CD4-positive, alpha-beta T cell treated with Interleukin-21 for 1 hour (primary cell): ENCODE results near the gene LAIR2.

Experiments used
- DNase-seq: peaks from one replicate; pipeline ENCODE4 v3.0.0-alpha.2; 2020

Gene LAIR2, protein sequence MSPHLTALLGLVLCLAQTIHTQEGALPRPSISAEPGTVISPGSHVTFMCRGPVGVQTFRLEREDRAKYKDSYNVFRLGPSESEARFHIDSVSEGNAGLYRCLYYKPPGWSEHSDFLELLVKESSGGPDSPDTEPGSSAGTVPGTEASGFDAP

DNA sequence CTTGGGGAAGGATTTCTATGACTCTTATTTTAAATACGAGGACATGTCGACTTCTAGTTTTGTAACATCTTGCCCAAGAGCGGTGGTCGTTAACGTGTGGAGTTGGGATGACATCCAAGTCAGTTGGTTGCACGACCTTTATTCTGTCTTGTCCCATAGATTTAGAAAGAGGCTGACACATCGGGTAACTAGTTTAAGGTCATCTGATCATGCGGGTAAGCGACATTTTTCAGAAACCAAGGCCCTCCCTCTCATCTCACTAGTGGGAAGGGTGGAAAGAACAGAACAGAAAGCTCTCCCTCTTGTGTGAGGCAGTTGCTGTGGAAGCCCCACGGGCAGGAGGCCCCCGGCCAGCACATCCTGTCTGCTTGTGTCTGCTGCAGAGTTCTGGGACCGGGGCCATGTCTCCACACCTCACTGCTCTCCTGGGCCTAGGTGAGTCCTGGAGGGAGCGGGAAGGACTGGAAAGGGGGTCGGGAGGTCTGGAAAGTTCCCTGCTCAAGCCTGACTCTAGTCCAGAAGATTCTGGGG lies at the start of gene LAIR2:
TSS of gene LAIR2 (plus strand) at position 314 of the 531 bp plus-strand sequence. CDS start at position 402, 88 bp downstream.
- DNase-seq: peak; percentile 11

DNA sequence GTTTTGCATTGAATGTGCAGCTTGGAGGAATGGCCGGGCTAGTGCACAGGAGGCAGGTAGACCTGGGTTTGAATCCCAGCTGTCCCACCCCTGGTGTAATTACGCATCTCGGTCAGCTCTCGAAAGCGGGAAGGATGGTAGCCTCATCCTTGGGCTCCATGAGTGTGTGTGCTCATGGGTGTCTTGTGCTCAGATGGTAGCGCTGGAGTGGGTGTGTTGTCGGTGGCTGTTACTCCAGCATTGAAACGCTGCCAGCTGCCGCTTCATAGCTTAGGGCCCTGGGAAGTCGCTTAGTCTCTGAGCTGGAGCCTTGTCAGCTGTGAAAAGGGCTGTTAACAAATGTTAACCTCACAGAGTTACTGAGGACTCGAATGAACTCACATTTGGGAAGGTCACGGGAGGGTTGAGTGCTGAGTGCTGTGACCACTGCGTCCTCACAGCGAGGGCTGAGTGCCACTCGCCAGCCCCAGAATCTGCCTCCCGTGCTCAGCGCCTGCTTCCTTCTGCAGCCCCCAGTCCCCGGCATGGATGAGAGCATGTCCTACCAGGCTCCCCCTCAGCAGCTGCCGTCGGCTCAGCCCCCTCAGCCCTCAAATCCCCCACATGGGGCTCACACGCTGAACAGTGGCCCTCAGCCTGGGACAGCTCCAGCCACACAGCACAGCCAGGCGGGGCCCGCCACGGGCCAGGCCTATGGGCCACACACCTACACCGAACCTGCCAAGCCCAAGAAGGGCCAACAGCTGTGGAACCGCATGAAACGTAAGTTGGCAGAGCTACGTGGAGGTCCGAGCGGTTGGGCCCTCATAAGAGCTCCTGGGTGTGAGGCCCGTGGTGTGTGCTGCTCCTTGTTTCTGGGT lies 48.5 kb upstream of the LAIR2 start:
- DNase-seq: no peak

DNA sequence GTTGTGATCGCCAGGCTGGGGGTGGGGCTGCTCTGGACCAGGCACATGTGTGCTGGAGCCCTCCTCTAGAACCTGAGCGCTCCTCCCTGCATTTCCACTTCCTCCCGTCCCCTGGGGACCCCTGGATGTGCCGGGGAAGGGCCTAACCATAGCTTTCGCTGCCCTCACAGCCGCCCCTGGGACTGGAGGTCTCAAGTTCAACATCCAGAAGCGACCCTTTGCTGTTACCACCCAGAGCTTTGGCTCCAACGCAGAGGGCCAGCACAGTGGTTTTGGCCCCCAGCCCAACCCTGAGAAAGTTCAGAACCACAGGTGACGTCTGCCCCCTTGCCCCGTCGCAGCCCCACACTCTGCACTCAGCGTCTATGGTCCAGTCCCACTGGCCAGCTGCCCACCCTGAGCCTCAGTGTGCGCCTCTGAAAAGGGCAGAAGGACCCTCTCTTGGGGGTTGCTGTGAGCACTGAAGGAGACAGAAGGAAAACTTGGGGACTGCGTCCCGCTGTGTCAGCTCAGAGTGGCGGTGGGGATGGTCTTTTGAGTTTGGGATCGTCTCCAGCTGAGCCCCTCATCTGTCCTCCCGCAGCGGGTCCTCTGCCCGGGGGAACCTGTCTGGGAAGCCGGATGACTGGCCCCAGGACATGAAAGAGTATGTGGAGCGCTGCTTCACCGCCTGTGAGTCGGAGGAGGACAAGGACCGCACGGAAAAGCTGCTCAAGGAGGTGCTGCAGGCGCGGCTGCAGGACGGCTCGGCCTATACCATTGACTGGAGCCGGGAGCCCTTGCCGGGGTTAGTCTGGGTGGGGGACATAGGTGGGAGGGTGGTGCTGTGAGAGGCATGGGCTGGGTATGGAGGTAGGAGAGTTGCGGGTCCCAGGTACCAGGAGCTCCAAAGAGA lies 47.6 kb upstream of the LAIR2 start:
- DNase-seq: no peak

DNA sequence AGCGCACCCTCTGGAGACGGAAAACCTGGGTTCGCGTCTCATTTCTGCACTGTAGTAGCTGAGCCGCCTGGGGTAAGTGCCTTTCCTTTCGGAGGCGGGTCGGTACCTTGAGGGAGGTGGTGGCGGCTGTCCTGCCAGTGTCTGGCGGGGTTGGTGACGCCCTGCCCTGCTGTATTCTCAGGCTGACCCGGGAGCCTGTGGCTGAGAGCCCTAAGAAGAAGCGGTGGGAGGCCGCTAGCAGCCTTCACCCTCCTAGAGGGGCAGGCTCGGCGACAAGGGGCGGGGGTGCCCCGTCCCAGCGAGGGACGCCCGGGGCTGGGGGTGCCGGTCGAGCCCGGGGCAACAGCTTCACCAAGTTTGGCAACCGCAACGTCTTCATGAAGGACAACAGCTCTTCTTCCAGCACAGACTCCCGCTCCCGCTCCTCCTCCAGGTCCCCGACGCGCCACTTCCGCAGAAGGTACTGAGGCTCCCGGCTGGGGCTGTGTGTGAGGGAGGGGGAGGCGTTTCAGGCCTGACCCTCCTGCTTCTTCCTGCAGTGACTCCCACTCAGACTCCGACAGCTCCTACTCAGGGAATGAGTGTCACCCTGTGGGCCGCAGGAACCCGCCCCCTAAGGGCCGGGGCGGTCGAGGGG lies 46.7 kb upstream of the LAIR2 start:
- DNase-seq: no peak

DNA sequence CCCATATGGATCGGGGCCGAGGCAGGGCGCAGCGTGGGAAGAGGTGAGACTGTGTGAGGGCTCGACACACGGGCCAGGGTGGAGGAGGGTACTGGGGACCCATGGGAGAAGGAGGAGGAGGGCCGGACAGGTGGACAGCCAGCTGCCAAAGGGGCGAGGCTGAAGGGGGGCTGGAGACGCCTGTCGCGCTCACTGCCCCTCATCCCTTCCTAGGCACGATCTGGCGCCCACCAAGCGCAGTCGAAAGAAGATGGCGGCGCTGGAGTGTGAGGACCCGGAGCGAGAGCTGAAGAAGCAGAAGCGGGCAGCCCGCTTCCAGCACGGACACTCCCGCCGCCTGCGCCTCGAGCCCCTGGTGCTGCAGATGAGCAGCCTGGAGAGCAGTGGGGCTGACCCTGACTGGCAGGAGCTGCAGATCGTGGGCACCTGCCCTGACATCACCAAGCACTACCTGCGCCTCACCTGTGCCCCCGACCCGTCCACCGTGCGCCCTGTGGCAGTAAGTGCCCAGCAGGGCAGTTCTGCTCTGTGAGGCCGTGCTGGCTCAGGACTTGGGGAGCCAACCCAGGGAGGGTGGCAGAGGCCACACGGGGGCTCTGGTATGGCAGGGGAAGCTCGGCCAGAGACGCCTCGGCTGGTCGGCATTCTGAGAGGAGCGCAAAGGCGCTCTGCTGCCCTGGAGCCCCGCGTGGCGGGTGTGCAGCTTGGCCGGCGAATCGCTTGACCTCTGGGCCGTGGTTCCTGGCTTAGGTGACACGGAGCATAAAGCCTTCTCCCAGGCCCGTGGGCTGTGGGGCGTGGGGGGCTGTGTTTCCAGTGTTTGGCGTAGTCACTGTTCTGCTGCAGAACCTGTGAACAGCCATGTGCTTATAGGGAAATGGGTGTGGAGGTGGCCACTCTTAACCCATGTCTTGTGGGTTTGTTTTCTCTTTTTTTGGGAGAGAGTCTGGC lies 45.9 kb upstream of the LAIR2 start:
- DNase-seq: no peak

DNA sequence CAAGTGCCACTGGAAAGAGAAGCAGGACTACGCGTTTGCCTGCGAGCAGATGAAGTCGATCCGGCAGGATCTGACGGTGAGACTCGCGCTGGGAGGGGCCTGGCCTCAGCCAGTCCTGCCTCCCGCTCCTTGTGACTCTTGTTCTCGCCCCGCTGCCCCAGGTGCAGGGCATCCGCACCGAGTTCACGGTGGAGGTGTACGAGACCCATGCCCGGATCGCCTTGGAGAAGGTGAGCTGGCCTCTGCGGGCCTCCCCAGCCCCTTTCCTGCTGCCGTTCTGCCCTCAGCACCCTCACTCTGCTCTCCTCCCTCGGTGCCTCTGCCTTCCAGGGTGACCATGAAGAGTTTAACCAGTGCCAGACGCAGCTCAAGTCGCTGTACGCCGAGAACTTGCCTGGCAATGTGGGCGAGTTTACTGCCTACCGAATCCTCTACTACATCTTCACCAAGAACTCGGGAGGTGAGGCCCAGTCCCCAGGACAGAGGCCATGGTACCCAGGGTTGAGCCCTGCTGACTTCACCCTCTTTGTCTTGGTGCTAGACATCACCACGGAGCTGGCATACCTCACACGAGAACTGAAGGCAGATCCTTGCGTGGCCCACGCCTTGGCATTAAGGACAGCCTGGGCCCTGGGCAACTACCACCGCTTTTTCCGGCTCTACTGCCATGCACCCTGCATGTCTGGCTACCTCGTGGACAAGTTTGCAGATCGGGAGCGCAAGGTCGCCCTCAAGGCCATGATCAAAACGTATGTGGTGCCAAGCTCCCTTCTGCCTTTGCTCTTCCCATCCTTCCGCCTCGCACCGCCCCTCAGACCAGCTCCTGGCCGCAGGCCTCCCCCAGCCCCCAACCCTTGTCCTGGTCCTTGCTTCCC lies 44.6 kb upstream of the LAIR2 start:
- DNase-seq: no peak

DNA sequence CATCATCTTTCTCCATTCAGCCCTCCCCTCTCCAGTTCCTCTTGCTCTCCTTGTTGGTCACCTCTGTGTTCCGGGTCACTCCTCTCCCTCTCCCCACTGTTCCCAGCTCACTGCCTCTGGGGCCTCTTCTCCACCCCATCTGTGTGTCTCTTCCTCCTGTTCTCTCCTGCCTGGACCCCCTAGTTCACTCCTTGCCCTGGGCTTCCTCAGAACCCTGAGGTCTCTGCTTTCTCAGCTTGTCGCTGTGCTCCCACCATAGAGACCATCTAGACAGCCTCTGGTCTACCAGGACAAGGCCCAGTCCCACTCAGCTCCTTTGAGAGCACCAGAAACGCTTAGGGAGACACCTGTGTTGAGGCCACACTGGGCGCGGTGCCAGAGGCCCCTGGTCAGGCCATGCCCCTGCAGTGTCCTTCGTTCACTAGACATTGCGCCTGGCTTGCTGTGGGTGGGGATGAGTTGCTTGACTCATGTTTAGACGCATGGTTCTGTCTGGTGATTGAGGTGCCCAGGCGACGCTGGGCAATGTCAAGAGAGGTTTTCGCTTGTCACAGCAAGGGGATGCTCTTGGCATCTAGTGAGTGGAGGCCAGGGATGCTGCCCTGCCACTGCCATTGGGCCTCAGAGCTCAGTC lies 43.9 kb upstream of the LAIR2 start:
- DNase-seq: no peak

DNA sequence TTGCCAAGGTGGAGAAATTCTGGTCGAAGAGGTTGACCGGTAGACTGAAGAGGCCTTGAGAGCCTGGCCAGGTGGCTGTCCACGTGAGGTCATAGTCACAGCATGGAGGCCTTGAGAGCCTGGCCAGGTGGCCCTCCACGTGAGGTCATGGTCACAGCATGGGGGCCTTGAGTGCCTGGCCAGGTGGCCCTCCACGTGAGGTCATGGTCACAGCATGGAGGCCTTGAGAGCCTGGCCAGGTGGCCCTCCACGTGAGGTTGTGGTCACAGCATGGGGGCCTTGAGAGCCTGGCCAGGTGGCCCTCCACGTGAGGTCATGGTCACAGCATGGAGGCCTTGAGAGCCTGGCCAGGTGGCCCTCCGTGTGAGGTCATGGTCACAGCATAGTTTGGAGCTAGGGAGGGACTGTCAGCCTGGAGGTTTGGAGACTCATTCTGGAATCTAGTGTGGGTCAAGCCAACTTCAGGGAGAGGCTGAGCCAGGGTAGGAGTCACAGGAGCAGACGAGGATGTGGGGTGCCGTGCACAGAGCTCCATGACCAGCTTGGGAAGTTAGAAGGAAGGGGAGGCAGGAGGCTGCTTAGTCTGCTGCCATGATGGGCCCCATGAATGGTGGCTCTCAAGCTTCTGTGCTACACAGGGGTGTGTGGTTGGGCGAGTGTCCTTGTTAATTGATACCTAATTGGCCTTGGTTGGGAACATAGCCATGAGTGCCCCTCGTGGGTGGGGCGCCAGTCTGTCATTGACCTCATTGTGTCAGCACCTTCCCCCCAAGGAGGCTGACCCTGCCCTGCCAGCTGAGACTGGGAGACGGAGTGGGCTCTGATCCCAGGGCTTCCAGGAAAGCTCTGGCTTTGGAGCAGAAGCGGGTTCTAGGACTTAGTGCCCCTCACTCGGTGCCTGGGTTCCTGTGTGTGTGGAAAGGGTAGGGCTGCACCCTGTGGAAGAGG lies 43.1 kb upstream of the LAIR2 start:
- DNase-seq: no peak

DNA sequence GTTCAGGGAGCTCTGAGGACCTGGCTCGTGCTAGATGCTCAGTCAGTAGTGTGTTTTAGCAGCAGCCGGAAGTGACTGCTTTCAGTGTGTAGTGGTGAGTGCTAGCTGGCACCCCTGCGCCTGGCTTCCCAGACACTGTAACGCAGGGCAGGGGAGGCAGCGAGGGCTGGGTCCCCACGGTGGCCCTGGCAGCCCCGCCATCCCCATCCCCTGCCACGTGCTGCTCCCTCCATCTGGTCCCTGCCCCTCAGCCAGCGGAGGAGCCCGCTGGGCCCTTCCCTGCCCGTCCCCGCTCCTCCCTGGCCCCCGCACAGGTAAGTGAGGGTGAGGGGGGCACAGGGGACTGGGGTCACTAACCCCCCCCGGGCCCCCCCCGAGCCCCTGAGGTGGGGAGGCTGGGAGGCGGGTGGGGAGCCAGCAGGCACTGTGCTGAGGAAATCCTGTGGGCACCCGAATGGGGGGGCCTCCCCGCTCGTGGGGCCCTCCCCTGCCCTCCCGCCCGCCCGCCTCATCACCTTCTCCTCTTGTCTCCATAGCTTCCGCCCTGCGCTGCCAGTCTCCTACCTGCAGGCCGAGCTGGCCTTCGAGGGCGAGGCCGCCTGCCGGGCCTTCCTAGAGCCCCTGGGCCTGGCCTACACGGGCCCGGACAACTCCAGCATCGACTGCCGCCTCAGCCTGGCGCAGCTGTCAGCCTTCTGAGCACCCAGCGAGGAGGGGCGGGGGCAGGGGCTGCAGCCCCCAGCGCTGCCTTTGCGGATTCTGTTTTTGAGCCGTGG lies 42.2 kb upstream of the LAIR2 start:
- DNase-seq: no peak

DNA sequence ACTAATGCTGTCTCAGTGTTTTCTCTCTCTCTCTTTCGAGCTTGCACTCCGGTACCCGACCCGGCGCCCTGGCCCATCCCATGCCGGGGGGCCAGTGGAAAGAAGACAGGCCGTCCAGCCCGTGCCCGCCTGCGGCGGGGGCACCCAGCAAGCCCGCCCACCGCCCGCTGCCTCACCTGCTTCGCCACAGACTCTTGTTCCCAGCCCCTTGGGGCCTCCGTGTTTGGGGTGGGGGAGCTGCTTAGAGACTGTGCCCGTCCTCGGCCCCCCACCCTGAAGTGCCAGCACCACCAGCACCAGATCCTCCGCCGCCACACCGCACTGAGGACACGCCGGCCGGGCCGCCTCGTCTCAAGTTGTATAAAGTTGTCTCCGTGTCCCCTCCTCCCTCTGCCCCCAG lies 41.4 kb upstream of the LAIR2 start:
- no peak for DNase-seq

DNA sequence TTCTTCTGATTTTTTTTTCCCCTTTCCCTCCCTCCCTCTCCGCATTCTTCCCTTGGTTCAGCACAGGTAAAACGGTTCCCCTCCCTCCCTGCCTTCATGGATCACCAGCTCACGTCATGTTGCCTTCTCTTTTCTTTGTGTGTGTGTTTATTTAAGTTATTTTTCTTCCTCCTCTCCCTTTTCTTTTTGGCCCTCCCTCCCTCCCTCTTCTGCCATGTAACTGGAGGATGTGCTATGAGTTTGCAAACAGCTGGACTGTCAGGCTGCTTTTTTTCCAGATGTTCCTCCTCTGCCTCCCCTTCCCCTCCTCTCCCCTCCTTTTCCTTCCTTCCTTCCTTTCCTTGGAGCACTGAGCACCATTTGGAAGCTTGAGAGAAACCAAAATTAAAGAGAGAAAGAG lies 41.0 kb upstream of the LAIR2 start:
- DNase-seq: no peak

DNA sequence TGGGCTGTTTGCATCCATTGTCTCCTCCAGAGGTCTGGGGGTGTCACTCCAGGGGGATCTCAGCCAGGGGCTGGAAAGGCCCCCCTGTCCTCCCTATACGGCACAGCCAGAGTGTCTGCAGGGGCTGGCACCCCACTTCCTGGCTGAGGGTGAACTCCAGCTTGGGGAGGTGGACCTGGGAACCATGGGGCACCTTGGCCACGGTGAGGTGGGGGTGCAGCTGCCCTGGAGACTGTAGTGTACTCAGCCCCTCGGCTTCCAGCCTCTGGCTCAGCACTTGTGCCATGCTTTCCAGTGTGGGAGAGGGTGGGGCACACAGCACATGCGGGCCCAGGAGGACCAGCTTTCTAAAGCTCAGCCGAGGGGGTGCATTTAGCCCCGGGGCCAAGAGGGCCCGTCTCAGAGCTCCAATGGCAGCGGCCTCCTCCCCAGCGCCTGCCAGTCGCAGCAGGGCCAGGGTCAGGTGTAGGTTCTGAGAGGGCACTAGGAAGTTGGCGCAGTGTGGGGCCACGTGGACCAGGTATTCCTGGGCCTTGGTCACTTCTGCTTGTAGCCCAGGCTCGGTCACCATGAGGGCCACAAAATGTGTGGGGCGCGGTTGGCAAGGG lies 40.5 kb upstream of the LAIR2 start:
- no peak for DNase-seq

DNA sequence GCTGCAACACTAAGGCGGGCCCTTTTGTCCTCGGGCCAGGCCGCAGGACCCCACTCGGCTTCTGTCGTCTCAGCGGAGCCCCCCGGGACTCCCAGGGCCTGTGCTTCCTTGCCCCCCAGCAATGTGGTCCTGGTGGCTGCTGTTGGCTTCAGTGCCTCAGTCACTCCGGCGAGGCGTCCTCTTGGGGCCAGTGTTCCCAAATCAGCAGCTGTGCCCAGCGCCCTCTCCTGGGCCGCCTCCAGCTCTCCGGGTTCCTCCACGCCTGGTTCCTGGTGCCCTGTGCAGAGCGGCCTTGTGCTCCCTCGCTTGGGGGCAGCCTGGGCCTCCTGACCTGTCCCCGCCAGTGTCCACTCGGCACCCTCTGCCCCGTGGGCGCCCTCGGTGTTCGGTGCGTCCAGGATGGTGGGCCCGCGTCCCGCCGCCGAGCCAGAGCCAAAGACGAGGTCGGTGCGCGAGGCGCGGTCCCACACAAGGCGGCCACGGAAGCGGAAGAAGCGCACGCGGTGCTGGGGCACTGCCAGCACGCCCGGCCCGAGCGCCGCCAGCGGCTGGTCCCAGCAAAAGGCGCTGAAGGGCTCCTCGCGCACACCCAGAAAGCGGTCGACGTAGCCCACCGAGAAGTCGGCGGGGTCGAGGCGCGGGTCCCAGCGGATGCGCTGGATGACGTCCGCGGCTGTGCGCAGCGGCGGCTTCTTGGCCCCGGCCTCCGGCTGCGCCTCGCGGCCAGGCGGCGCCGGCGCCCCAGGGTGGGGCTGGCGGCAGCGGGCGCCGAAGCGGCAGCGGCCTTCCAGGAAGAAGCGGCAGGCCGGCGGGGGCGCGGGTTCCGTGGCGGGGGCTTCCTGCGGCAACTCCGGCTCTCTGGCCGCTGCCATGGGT lies 39.7 kb upstream of the LAIR2 start:
- DNase-seq: peak; percentile 70

DNA sequence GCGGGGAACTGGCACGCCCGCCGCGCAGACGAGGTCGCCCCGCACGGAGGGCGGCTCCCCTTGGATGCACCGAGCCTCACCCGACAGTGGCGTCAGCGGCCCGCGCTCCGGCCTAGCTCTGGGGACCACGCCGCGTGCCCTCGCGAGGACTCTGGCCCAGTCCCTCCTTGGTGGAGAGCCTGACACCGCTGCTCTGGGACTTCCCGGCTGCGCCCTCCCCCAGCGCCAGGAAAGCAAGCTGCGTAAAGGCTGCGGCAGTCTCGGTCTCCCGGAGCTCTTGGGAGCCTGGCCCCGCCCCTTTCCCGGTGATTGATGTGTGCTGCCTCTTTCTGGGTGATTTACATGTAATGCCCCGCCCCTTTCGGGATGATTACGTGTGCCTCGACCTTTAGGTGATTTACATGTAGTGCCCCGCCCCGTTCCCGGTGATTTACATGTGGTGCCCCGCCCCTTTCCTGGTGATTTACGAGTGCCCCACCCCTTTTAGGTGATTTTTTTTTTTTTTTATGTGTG lies 39.0 kb upstream of the LAIR2 start, which contains the start of gene LENG9:
TSS of gene LENG9 (minus strand) at position 248 of the 513 bp plus-strand sequence. CDS start 252 bp downstream, outside the sequence.
- DNase-seq: peak; percentile 97

DNA sequence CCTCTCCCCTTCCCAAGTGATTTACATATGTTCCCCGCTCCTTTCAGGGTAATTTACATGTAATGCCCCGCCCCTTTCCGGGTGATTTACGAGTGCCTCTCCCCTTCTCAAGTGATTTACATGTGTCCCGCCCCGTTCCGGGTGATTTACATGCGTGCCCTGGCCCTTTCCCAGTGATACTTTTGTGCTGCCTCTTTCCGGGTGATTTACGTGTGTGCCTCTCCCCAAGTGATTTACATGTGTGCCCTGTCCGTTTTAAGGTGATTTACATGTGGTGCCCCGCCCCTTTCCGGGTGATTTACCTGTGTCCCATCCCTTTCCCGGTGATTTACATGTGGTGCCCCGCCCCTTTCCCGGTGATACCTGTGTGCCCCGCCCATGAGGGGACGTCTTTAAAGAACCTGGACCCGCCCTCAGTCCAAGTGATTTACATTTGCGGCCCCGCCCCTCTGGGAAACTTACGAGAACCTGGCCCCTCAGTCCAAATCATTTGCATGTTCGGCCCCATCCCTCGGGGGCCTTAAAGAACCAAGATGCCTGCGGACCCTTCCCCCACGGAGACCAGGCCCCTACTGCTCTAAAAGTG lies 38.5 kb upstream of the LAIR2 start:
- DNase-seq: peak; percentile 92
